Stimulated activated naive CD4-positive, alpha-beta T cell treated with Interleukin-2 at 50 U/mL for 16 hours (primary cell): ENCODE measurements around the gene PKN1.

Source experiments
- DNase-seq: peaks from one replicate; lab custom pipeline; 2025; lab: John Stamatoyannopoulos, UW

Gene PKN1

GRCh38 chr19:14406645-14407401 lies 26.3 kb upstream of the PKN1 start:
- DNase-seq = no peak

- no peak for DNase-seq
Measured at GRCh38 chr19:14407605-14408484, 25.3 kb upstream of the PKN1 start.

GRCh38 chr19:14408491-14409145 lies 24.5 kb upstream of the PKN1 start:
- no peak for DNase-seq

GRCh38 chr19:14409146-14410023 lies 23.7 kb upstream of the PKN1 start:
- DNase-seq = no peak

GRCh38 chr19:14410091-14411051 lies 22.7 kb upstream of the PKN1 start:
- peak; percentile 31 for DNase-seq

GRCh38 chr19:14411161-14411937 lies 21.8 kb upstream of the PKN1 start:
- DNase-seq = no peak

- DNase-seq = no peak
Measured at GRCh38 chr19:14411938-14412245, 21.2 kb upstream of the PKN1 start.

- DNase-seq = no peak
Measured at GRCh38 chr19:14412324-14412995, 20.6 kb upstream of the PKN1 start.

GRCh38 chr19:14412996-14413692 lies 20.0 kb upstream of the PKN1 start:
- DNase-seq = no peak

GRCh38 chr19:14413693-14414181 lies 19.4 kb upstream of the PKN1 start:
- DNase-seq = no peak

- no peak for DNase-seq
Measured at GRCh38 chr19:14414926-14415690, 18.0 kb upstream of the PKN1 start.

GRCh38 chr19:14416817-14417231 lies 16.3 kb upstream of the PKN1 start:
- no peak for DNase-seq

- DNase-seq = no peak
Measured at GRCh38 chr19:14418856-14419105, 14.3 kb upstream of the PKN1 start.

GRCh38 chr19:14419106-14419813 lies 13.8 kb upstream of the PKN1 start, which contains the start of gene DDX39A:
Gene DDX39A (minus strand): TSS chr19:14419341. CDS start chr19:14413220, 6,121 bp downstream.
- DNase-seq = peak; percentile 98

GRCh38 chr19:14425696-14426138 lies 7.4 kb upstream of the PKN1 start:
- DNase-seq = no peak

- no peak for DNase-seq
Measured at GRCh38 chr19:14427461-14427860, 5.6 kb upstream of the PKN1 start.

- no peak for DNase-seq
Measured at GRCh38 chr19:14428882-14429416, 4.2 kb upstream of the PKN1 start.
